ENCODE results near the gene IL36A.

IL36A gene

DNA sequence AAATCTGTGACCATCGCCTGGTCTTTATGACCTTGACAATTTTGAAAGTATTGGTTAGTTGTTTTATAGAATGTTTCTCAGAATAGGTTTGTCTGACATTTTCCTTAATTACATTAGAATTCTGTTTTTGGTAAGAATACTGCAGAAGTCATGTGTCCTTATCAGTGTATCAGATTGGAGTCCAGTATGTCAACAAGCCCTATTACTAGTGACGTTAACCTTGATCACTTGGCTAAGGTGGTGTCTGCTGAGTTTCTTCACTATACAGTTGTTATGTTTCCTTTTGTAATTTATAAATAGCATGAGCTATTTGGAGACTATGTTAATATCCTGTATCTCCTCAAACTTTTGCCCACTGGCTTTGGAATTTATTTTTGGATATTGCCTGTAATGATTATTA, 38.2 kb upstream of the IL36A start:
- DNase-seq (ENCODE audit: low spot score), result no peak
- TF ChIP-seq, protein P1, sequence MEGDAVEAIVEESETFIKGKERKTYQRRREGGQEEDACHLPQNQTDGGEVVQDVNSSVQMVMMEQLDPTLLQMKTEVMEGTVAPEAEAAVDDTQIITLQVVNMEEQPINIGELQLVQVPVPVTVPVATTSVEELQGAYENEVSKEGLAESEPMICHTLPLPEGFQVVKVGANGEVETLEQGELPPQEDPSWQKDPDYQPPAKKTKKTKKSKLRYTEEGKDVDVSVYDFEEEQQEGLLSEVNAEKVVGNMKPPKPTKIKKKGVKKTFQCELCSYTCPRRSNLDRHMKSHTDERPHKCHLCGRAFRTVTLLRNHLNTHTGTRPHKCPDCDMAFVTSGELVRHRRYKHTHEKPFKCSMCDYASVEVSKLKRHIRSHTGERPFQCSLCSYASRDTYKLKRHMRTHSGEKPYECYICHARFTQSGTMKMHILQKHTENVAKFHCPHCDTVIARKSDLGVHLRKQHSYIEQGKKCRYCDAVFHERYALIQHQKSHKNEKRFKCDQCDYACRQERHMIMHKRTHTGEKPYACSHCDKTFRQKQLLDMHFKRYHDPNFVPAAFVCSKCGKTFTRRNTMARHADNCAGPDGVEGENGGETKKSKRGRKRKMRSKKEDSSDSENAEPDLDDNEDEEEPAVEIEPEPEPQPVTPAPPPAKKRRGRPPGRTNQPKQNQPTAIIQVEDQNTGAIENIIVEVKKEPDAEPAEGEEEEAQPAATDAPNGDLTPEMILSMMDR (IDR thresholded peaks at IDR 0.05; ENCODE audit: extremely low read depth, missing control alignments), result no peak

DNA sequence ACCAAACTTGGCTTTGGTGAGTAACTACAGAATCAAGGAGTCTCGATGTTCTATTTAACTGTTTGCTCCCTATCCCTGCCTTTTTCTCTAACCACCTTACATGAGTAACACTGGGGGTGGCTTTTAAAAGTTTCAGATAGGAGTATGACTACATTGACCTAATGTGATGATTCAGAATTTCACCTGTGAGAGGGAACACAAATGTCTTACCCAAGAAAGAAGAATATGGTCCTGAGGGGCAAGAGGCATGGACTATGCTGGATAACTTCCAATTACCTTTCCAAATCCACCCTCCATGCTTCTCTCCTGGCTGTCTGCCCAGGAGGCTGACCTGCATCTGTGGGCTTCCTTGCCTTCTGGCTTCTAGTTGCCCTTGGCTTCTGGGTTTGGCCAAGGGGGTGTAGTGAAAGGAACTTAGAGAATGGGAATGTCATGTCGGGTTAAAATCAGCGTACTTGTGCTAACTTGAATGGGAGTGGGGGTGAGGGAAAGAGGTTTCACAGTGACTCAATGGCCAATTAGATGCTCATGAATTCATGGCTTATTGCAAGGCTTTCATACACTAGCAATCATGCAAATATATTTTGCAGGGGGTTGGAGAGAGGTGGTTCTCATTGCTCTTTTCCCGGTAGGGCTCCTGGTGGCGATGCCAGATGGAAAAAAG, 32.7 kb upstream of the IL36A start:
- TF ChIP-seq, protein P1 (IDR thresholded peaks at IDR 0.05; ENCODE audit: extremely low read depth, missing control alignments), result no peak

DNA sequence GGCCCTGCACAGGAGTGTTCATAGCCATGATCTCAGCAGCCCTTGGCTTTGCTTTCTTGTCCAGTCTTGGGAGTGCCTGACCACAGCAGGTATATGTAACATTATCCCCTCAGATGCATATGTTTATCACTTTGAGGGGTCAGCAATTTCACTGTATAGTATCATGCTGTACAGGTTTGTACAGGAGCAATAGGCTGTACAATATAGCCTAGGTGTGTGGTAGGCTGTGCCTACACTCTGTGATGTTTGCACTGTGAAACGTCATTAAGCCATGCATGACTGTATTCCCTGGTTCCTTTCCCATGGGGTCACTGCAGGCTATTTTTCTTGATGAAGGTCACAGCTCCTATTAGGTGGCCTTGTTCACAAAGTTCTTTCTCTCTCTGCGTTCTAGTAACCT, 32.1 kb upstream of the IL36A start:
- DNase-seq (ENCODE audit: low spot score), result no peak
- TF ChIP-seq, protein P1 (IDR thresholded peaks at IDR 0.05; ENCODE audit: extremely low read depth, missing control alignments), result no peak

More for the DNA sequence above, 32.7 kb upstream of the IL36A start:
- no peak for DNase-seq (ENCODE audit: low spot score)

DNA sequence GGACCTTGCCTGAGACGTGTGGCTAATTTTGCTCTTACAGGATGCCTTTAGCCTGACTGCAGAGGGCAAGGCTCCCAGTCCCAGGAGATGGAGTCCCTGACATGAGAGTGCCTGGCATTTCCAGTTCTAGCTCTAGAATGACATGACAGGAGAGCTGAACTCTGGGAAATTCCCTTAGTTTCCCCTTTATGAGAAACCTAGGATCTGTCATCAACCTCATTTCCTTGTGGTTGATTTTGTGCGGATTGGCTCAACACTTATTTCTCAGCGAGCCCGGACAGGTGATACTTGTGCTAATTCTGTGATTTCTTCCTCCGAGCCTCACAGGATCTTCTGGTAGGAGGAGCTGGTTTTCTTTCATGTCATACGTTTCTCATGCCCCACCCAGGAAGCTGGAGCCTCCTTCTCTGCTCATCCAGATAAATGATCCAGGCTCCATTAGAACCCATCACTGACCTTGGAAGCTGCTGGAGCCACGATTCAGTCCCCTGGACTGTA, 27.7 kb upstream of the IL36A start, which contains the start of gene IL36G:
TSS of gene IL36G (plus strand) at position 448 of the 498 bp plus-strand sequence. CDS start 633 bp downstream, outside the sequence.
- TF ChIP-seq, protein P1 (IDR thresholded peaks at IDR 0.05; ENCODE audit: extremely low read depth, missing control alignments), result no peak

DNA sequence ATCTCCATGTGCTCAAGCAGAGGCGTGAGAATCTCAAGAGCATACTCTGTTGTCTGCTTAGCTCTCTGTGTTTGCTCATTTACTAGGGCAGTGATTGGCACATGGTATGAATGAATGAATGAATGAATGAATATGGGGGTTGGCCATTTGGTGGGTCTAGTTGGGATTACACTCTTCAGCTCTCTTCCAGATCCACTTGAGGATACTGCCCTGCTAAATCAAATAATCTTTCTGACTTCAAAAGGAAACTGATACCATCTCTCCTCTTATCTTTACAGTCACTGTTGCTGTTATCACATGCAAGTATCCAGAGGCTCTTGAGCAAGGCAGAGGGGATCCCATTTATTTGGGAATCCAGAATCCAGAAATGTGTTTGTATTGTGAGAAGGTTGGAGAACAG, 25.5 kb upstream of the IL36A start:
- no peak for DNase-seq (ENCODE audit: low spot score)
- TF ChIP-seq, protein P1 (IDR thresholded peaks at IDR 0.05; ENCODE audit: extremely low read depth, missing control alignments), result no peak

More for the DNA sequence above, 27.7 kb upstream of the IL36A start, which contains the start of gene IL36G:
- DNase-seq (ENCODE audit: low spot score), result no peak

DNA sequence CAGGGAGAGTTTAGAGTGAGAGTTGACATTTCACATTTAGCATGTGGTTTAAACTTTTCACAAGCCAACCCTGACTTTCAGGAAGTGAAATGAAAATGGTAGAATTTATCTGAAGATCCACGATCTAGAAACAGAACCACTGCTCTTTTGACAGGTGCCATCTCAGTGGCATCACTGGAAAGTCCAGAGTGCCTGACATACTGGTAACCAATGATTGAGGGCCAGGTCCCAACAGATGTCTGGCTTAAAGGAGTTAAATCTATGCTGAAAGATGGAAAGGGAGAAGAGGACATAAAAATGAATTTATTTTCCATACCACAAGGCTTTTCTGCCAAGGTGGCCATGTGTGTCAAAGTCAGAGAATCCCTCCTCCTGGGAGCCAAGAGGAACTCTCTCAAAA, 24.7 kb upstream of the IL36A start:
- TF ChIP-seq, protein P1 (IDR thresholded peaks at IDR 0.05; ENCODE audit: extremely low read depth, missing control alignments), result no peak
- no peak for DNase-seq (ENCODE audit: low spot score)

DNA sequence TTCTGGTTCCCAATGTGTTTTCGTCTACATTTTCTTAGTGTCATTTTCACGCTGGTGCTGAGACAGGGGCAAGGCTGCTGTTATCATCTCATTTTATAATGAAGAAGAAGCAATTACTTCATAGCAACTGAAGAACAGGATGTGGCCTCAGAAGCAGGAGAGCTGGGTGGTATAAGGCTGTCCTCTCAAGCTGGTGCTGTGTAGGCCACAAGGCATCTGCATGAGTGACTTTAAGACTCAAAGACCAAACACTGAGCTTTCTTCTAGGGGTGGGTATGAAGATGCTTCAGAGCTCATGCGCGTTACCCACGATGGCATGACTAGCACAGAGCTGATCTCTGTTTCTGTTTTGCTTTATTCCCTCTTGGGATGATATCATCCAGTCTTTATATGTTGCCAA, 20.2 kb upstream of the IL36A start:
- TF ChIP-seq, protein P1 (IDR thresholded peaks at IDR 0.05; ENCODE audit: extremely low read depth, missing control alignments), result no peak
- no peak for DNase-seq (ENCODE audit: low spot score)

All from GM20000 (cell line).